Measurements from ENCODE around the gene SHC2. TPM values are rescaled to one million over a fixed set of nuclear protein-coding genes. Genes with fewer than 3 reads are reported as not detected.

Gene SHC2
- polyA plus RNA-seq, 1 of the 3 experiments (the other 2 are of a cell fraction): 0.64 TPM

DNA sequence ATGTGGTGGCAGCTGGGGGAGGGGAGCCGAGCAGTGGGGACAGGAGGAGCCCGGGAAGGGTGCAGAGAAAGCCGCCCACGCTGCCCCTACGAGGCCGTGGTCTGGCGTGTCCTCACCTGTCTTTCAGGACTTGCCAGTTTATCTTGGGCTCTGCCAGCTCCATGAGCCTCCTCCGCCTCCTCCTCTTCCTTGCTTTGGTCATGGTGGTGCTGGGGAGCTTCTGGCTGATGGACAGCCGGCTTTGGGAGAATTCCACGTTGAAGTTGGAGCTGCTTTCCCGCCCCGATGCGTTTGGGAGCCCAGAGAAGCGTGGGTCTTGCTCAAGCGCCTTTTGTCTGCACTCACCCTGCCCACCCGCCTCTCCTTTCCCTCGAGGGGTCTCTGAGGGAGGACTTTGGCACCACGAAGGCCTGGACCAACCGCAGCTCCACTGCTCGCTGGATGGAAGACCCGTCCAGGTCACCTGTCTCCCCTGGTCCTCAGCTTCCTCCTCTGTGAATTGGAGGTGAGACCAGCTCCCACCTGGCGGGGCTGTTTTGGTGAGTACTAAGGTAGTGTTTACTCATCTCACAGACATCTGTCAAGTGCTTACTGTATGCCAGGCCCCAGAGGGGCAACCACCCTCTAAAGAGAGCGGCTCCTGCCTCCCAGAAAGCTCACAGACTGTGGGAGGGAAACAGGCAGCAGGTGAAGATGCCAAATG is 86.5 kb downstream of the SHC2 start:
- Histone ChIP-seq H3K9ac (no peak overlapping the region), H2AFZ (ENCODE audit: low read depth) (no peak overlapping the region), H3F3A (replicated peaks; ENCODE audit: insufficient read depth) (no peaks in the 10 kb centered on the region), H3K4me3 (ENCODE audit: low read depth in 2 of 2, low read length in 1 of 2) (no peak overlapping the region), H3K36me3 (replicated peaks in 1 of 2; ENCODE audit: control insufficient read depth in 1 of 2, insufficient read depth in 2 of 2, low read length in 1 of 2) (no peaks in the 10 kb centered on the region), H3K4me2 (no peak overlapping the region), H3K4me1 (ENCODE audit: control insufficient read depth in 1 of 2, insufficient read depth in 2 of 2, low read depth in 1 of 2, low read length in 1 of 2) (peaks cover 0 to 15% of the 10 kb centered on the region in 2 experiments; a peak in 1 of 4 replicates), H3K79me2 (ENCODE audit: insufficient read depth) (no peaks in the 10 kb centered on the region), H3K27ac (ENCODE audit: low read depth in 2 of 2, low read length in 1 of 2) (no peak overlapping the region), H3K27me3 (ENCODE audit: insufficient read depth) (no peaks in the 10 kb centered on the region; the same call in 1 of the 2 replicates), H3K9me3 (no peaks in the 10 kb centered on the region), H4K20me1 (ENCODE audit: insufficient read depth) (no peaks in the 10 kb centered on the region), H3K9me2 (no peaks in the 10 kb centered on the region)
- WGBS (ENCODE audit: low lambda C conversion rate): 48% methylated on average over 18 of the region's 23 CpGs
- TF ChIP-seq TEAD4 (IDR thresholded peaks at IDR 0.05; ENCODE audit: borderline replicate concordance, insufficient read depth) (no peak), RFX5 (IDR thresholded peaks at IDR 0.05; ENCODE audit: low read length) (no peak), YY1 (IDR thresholded peaks at IDR 0.05; ENCODE audit: low read depth) (no peak), MXI1 (IDR thresholded peaks at IDR 0.05; ENCODE audit: low read depth, low read length) (no peak), RAD21 (IDR thresholded peaks at IDR 0.05; ENCODE audit: low read length) (no peak), JUND (IDR thresholded peaks at IDR 0.05) (no peak), CHD2 (IDR thresholded peaks at IDR 0.05; ENCODE audit: low read length, partially characterized antibody) (no peak), RXRA (IDR thresholded peaks at IDR 0.05; ENCODE audit: borderline replicate concordance, low read depth) (no peak), GABPA (IDR thresholded peaks at IDR 0.05; ENCODE audit: low read depth) (no peak), RCOR1 (IDR thresholded peaks at IDR 0.05; ENCODE audit: low read length) (no peak), NFIC (IDR thresholded peaks at IDR 0.05; ENCODE audit: borderline replicate concordance) (no peak), ELF1 (IDR thresholded peaks at IDR 0.05) (no peak), POLR2AphosphoS5 (IDR thresholded peaks at IDR 0.05; ENCODE audit: low read depth, low read length) (no peak), SIN3A (IDR thresholded peaks at IDR 0.05; ENCODE audit: borderline replicate concordance, low read depth, low read length) (no peak), EZH2phosphoT487 (IDR thresholded peaks at IDR 0.05; ENCODE audit: borderline replicate concordance, low read depth) (no peak)
- TF ChIP-seq, protein P1, sequence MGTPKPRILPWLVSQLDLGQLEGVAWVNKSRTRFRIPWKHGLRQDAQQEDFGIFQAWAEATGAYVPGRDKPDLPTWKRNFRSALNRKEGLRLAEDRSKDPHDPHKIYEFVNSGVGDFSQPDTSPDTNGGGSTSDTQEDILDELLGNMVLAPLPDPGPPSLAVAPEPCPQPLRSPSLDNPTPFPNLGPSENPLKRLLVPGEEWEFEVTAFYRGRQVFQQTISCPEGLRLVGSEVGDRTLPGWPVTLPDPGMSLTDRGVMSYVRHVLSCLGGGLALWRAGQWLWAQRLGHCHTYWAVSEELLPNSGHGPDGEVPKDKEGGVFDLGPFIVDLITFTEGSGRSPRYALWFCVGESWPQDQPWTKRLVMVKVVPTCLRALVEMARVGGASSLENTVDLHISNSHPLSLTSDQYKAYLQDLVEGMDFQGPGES (IDR thresholded peaks at IDR 0.05; ENCODE audit: low read depth, low read length): no peak
- TF ChIP-seq, protein P2, sequence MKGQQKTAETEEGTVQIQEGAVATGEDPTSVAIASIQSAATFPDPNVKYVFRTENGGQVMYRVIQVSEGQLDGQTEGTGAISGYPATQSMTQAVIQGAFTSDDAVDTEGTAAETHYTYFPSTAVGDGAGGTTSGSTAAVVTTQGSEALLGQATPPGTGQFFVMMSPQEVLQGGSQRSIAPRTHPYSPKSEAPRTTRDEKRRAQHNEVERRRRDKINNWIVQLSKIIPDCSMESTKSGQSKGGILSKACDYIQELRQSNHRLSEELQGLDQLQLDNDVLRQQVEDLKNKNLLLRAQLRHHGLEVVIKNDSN (IDR thresholded peaks at IDR 0.05; ENCODE audit: borderline replicate concordance, low read depth): no peak
- TF ChIP-seq, protein P3, sequence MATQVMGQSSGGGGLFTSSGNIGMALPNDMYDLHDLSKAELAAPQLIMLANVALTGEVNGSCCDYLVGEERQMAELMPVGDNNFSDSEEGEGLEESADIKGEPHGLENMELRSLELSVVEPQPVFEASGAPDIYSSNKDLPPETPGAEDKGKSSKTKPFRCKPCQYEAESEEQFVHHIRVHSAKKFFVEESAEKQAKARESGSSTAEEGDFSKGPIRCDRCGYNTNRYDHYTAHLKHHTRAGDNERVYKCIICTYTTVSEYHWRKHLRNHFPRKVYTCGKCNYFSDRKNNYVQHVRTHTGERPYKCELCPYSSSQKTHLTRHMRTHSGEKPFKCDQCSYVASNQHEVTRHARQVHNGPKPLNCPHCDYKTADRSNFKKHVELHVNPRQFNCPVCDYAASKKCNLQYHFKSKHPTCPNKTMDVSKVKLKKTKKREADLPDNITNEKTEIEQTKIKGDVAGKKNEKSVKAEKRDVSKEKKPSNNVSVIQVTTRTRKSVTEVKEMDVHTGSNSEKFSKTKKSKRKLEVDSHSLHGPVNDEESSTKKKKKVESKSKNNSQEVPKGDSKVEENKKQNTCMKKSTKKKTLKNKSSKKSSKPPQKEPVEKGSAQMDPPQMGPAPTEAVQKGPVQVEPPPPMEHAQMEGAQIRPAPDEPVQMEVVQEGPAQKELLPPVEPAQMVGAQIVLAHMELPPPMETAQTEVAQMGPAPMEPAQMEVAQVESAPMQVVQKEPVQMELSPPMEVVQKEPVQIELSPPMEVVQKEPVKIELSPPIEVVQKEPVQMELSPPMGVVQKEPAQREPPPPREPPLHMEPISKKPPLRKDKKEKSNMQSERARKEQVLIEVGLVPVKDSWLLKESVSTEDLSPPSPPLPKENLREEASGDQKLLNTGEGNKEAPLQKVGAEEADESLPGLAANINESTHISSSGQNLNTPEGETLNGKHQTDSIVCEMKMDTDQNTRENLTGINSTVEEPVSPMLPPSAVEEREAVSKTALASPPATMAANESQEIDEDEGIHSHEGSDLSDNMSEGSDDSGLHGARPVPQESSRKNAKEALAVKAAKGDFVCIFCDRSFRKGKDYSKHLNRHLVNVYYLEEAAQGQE (IDR thresholded peaks at IDR 0.05; ENCODE audit: low read depth, low read length): no peak
- TF ChIP-seq, protein P4, sequence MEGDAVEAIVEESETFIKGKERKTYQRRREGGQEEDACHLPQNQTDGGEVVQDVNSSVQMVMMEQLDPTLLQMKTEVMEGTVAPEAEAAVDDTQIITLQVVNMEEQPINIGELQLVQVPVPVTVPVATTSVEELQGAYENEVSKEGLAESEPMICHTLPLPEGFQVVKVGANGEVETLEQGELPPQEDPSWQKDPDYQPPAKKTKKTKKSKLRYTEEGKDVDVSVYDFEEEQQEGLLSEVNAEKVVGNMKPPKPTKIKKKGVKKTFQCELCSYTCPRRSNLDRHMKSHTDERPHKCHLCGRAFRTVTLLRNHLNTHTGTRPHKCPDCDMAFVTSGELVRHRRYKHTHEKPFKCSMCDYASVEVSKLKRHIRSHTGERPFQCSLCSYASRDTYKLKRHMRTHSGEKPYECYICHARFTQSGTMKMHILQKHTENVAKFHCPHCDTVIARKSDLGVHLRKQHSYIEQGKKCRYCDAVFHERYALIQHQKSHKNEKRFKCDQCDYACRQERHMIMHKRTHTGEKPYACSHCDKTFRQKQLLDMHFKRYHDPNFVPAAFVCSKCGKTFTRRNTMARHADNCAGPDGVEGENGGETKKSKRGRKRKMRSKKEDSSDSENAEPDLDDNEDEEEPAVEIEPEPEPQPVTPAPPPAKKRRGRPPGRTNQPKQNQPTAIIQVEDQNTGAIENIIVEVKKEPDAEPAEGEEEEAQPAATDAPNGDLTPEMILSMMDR (IDR thresholded peaks at IDR 0.05): no peak
- CTCF ChIA-PET: interaction anchor here (1.2 kb wide), 1 partner anchor 10 kb away, joined by 6 read pairs; no protein-coding TSS in a partner anchor
- POLR2A ChIA-PET: no interaction called here
- no peak for DNase-seq
